ENCODE results near the gene DDX59.

DDX59 gene

GRCh38 chr1:200708769-200709168, 39.1 kb upstream of the DDX59 start:
- TF ChIP-seq CREB1 (IDR thresholded peaks at IDR 0.05; ENCODE audit: low read depth) (no peak), EGR1 (IDR thresholded peaks at IDR 0.05) (no peak)

GRCh38 chr1:200708161-200708560, 38.5 kb upstream of the DDX59 start:
- TF ChIP-seq CEBPB (IDR thresholded peaks at IDR 0.05) (no peak), TCF12 (IDR thresholded peaks at IDR 0.05; ENCODE audit: low read depth) (no peak), CREB1 (IDR thresholded peaks at IDR 0.05; ENCODE audit: low read depth) (no peak), TAF1 (IDR thresholded peaks at IDR 0.05; ENCODE audit: low read depth) (no peak), YY1 (IDR thresholded peaks at IDR 0.05; ENCODE audit: low read depth) (no peak), USF1 (IDR thresholded peaks at IDR 0.05) (no peak), ZBTB7A (IDR thresholded peaks at IDR 0.05; ENCODE audit: low read depth) (no peak), MAX (IDR thresholded peaks at IDR 0.05) (no peak), FOXM1 (IDR thresholded peaks at IDR 0.05; ENCODE audit: borderline replicate concordance, low read depth) (no peak), REST (IDR thresholded peaks at IDR 0.05; ENCODE audit: low read depth) (no peak), NFIC (IDR thresholded peaks at IDR 0.05) (no peak), TEAD4 (IDR thresholded peaks at IDR 0.05) (no peak), EGR1 (IDR thresholded peaks at IDR 0.05) (no peak), RAD21 (IDR thresholded peaks at IDR 0.05; ENCODE audit: low read depth) (no peak), EP300 (IDR thresholded peaks at IDR 0.05; ENCODE audit: borderline replicate concordance) (no peak)

GRCh38 chr1:200707116-200707515, 37.4 kb upstream of the DDX59 start:
- no peak for TF ChIP-seq EGR1 (IDR thresholded peaks at IDR 0.05)
- TF ChIP-seq FOXM1 (IDR thresholded peaks at IDR 0.05; ENCODE audit: borderline replicate concordance, low read depth) = no peak
- TF ChIP-seq NFIC (IDR thresholded peaks at IDR 0.05) = no peak

GRCh38 chr1:200706111-200706814, 36.6 kb upstream of the DDX59 start:
- TF ChIP-seq NFIC (IDR thresholded peaks at IDR 0.05) (no peak), EGR1 (IDR thresholded peaks at IDR 0.05) (no peak), CREB1 (IDR thresholded peaks at IDR 0.05; ENCODE audit: low read depth) (no peak), RAD21 (IDR thresholded peaks at IDR 0.05; ENCODE audit: low read depth) (no peak), TAF1 (IDR thresholded peaks at IDR 0.05; ENCODE audit: low read depth) (no peak)

- TF ChIP-seq TCF12 (IDR thresholded peaks at IDR 0.05; ENCODE audit: low read depth) (no peak), ZBTB7A (IDR thresholded peaks at IDR 0.05; ENCODE audit: low read depth) (no peak), TEAD4 (IDR thresholded peaks at IDR 0.05) (no peak), RAD21 (IDR thresholded peaks at IDR 0.05; ENCODE audit: low read depth) (no peak), CREB1 (IDR thresholded peaks at IDR 0.05; ENCODE audit: low read depth) (no peak), EGR1 (IDR thresholded peaks at IDR 0.05) (no peak), NFIC (IDR thresholded peaks at IDR 0.05) (no peak), USF1 (IDR thresholded peaks at IDR 0.05) (no peak), FOXM1 (IDR thresholded peaks at IDR 0.05; ENCODE audit: borderline replicate concordance, low read depth) (no peak), EP300 (IDR thresholded peaks at IDR 0.05; ENCODE audit: borderline replicate concordance) (no peak), CEBPB (IDR thresholded peaks at IDR 0.05) (no peak), REST (IDR thresholded peaks at IDR 0.05; ENCODE audit: low read depth) (no peak), TAF1 (IDR thresholded peaks at IDR 0.05; ENCODE audit: low read depth) (no peak), MAX (IDR thresholded peaks at IDR 0.05) (no peak)
Measured at GRCh38 chr1:200704986-200705500, 35.3 kb upstream of the DDX59 start.

- TF ChIP-seq MAX (IDR thresholded peaks at IDR 0.05) (no peak), YY1 (IDR thresholded peaks at IDR 0.05; ENCODE audit: low read depth) (0 out of 2 replicates have a peak, but pooled peaks have one; percentile 19)
Measured at GRCh38 chr1:200699871-200700270, 30.2 kb upstream of the DDX59 start.
